HEK293T (cell line): ENCODE data around the gene EVA1C.

Experiments used
- CTCF ChIA-PET: fragments of 350-600 bp; formaldehyde crosslinking; extraction: SDS; loops from one replicate; lab custom pipeline; 2021; ENCODE audit warnings: antibody characterized with exemption, inconsistent platforms; lab: Yijun Ruan, JAX
- POLR2A ChIA-PET: fragments of 350-600 bp; formaldehyde crosslinking; extraction: SDS; loops from one replicate; lab custom pipeline; 2020; ENCODE audit warnings: antibody characterized with exemption, inconsistent platforms; lab: Yijun Ruan, JAX
- DNase-seq: peaks from one replicate; pipeline ENCODE4 v3.0.0; 2012; ENCODE audit warnings: mixed read lengths; ENCODE audit errors: extremely low spot score
- ARNT ChIP-seq: fragments of 450-650 bp; IDR thresholded peaks from 2 replicates; pipeline ENCODE4 v1.6.1; 2017; ENCODE audit warnings: mild to moderate bottlenecking
- BHLHE40 ChIP-seq: fragments of 450-650 bp; IDR thresholded peaks from 2 replicates; pipeline ENCODE4 v1.6.1; 2016; ENCODE audit warnings: mild to moderate bottlenecking, moderate library complexity, borderline replicate concordance
- CTBP1 ChIP-seq: fragments of 450-650 bp; IDR thresholded peaks from 2 replicates; pipeline ENCODE4 v1.6.1; 2016; ENCODE audit warnings: borderline replicate concordance
- FOXA1 ChIP-seq: fragments of 450-650 bp; IDR thresholded peaks from 2 replicates; pipeline ENCODE4 v1.6.1; 2016; ENCODE audit warnings: mild to moderate bottlenecking
- FOXK2 ChIP-seq: fragments of 450-650 bp; IDR thresholded peaks from 2 replicates; pipeline ENCODE4 v1.6.1; 2016; ENCODE audit warnings: mild to moderate bottlenecking
- FOXM1 ChIP-seq: fragments of 450-650 bp; IDR thresholded peaks from 2 replicates; pipeline ENCODE4 v1.6.1; 2017; ENCODE audit warnings: mild to moderate bottlenecking, borderline replicate concordance
- HDGF ChIP-seq: fragments of 450-650 bp; IDR thresholded peaks from 2 replicates; pipeline ENCODE4 v1.6.1; 2017; ENCODE audit warnings: antibody characterized with exemption, borderline replicate concordance
- L3MBTL2 ChIP-seq: fragments of 450-650 bp; conservative IDR thresholded peaks from 2 replicates; pipeline ENCODE4 v1.6.1; 2016; ENCODE audit warnings: mild to moderate bottlenecking
- LEF1 ChIP-seq: fragments of 450-650 bp; IDR thresholded peaks from 2 replicates; pipeline ENCODE4 v1.6.1; 2017; ENCODE audit warnings: mild to moderate bottlenecking, borderline replicate concordance
- NFRKB ChIP-seq: fragments of 450-650 bp; IDR thresholded peaks from 2 replicates; pipeline ENCODE4 v1.6.1; 2016; ENCODE audit warnings: mild to moderate bottlenecking, moderate library complexity
- SP1 ChIP-seq: fragments of 450-650 bp; IDR thresholded peaks from 2 replicates; pipeline ENCODE4 v1.6.1; 2017
- SUZ12 ChIP-seq: fragments of 450-650 bp; IDR thresholded peaks from 2 replicates; pipeline ENCODE4 v1.6.1; 2016; ENCODE audit warnings: mild to moderate bottlenecking
- TARDBP ChIP-seq: fragments of 450-650 bp; IDR thresholded peaks from 2 replicates; pipeline ENCODE4 v1.6.1; 2016
- ZNF384 ChIP-seq: fragments of 450-650 bp; IDR thresholded peaks from 2 replicates; pipeline ENCODE4 v1.6.1; 2016
- TF ChIP-seq, protein P1 (sequence below): fragments of 450-650 bp; IDR thresholded peaks from 2 replicates; pipeline ENCODE4 v1.6.1; 2016

EVA1C gene

DNA sequence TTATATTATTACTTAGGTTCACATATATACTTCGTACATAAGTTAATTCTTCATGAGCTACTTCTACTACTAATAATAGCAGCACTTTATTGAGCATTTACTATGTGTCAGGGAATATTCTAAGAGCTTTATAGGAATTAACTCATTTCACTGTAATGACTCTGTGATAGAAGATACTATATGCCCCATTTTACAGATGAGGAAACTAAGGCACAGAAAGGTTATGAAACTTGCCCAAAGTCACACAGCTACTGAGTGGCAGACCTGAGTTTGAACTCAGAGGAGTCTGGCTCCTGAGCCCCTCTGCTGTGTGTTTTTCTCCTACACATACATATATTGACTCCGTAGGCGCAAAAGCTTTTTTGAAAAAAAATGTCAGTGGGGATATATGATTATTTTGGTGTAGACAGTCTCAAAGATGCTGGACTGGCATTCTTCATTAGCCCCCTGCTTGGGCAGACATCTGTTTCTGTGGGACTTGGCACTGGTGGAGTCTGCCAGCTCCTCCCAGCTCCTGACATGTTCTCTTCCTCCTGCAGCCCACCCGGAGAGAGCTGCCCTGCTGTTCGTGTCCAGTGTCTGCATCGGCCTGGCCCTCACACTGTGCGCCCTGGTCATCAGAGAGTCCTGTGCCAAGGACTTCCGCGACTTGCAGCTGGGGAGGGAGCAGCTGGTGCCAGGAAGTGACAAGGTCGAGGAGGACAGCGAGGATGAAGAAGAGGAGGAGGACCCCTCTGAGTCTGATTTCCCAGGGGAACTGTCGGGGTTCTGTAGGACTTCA lies 102.0 kb downstream of the EVA1C start:
- TF ChIP-seq ZNF384 (no peak), BHLHE40 (no peak)
- TF ChIP-seq, protein P1, sequence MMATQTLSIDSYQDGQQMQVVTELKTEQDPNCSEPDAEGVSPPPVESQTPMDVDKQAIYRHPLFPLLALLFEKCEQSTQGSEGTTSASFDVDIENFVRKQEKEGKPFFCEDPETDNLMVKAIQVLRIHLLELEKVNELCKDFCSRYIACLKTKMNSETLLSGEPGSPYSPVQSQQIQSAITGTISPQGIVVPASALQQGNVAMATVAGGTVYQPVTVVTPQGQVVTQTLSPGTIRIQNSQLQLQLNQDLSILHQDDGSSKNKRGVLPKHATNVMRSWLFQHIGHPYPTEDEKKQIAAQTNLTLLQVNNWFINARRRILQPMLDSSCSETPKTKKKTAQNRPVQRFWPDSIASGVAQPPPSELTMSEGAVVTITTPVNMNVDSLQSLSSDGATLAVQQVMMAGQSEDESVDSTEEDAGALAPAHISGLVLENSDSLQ = no peak
- ChIA-PET POLR2A (no interaction called here), CTCF (no interaction called here)
- no peak for DNase-seq

DNA sequence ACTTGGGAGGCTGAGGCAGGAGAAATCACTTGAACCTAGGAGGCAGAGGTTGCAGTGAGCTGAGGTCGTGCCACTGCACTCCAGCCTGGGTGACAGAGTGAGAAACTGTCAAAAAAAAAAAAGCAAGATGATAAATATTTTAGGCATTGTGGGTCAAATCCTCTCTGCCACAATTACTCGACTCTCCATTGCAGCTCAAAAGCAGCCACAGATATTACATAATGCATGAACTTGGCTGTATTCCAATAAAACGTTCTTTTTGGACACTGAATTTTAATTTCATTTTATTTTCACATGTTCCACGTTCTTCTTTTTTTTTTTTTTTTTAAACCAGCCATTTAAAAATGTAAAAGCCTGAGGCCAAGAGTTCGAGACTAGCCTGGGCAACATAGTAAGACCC lies 103.4 kb downstream of the EVA1C start:
- no peak for DNase-seq
- POLR2A ChIA-PET = no interaction called here
- no peak for TF ChIP-seq SUZ12
- TF ChIP-seq CTBP1 = no peak
- TF ChIP-seq ZNF384 = no peak
- TF ChIP-seq BHLHE40 = no peak
- no peak for TF ChIP-seq TARDBP
- no peak for TF ChIP-seq ARNT
- no peak for TF ChIP-seq SP1
- TF ChIP-seq, protein P1 = no peak
- TF ChIP-seq FOXK2 = no peak
- TF ChIP-seq HDGF = no peak
- no peak for TF ChIP-seq FOXA1
- TF ChIP-seq NFRKB = no peak
- no peak for TF ChIP-seq LEF1
- no peak for TF ChIP-seq L3MBTL2
- CTCF ChIA-PET = no interaction called here

DNA sequence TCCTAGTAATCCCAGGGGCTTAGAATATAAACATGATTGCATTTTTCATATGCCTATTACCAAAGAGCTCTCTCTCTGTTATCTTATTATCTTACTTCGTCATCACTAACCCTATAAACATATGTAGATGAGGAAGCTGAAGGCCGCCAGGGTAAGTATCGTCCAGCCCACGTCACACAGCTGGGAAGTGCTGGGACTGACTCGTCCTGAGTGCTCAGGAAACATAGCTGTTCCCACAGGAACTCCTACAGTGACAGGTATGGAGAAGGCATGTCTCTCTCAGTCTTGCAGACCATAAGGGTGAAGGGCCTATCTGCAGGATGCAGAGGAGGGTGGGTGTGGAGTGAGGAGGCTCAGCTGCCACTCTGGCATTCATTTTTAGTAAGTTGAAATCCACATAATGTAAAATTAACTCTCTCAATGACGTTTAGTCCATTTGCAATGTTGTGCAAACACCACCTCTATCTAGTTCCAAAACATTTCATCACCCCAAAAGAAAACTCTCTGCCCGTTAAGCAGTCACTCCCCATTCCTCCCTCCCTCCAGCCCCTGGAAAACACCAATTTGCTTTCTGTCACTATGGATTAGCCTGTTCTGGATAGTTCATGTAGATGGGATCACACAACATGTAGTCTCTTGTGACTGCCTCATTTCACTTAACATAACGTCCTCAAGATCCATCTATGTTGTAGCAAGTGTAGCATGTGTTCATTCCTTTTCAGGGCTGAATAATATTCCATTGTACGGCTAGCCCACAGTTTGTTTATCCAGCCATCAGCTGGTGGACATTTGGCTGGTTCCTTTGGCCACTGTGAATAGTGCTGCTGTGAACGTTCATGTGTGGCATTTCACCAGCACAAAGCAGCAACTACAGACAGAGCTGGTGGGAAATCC lies 104.5 kb downstream of the EVA1C start:
- CTCF ChIA-PET = no interaction called here

DNA sequence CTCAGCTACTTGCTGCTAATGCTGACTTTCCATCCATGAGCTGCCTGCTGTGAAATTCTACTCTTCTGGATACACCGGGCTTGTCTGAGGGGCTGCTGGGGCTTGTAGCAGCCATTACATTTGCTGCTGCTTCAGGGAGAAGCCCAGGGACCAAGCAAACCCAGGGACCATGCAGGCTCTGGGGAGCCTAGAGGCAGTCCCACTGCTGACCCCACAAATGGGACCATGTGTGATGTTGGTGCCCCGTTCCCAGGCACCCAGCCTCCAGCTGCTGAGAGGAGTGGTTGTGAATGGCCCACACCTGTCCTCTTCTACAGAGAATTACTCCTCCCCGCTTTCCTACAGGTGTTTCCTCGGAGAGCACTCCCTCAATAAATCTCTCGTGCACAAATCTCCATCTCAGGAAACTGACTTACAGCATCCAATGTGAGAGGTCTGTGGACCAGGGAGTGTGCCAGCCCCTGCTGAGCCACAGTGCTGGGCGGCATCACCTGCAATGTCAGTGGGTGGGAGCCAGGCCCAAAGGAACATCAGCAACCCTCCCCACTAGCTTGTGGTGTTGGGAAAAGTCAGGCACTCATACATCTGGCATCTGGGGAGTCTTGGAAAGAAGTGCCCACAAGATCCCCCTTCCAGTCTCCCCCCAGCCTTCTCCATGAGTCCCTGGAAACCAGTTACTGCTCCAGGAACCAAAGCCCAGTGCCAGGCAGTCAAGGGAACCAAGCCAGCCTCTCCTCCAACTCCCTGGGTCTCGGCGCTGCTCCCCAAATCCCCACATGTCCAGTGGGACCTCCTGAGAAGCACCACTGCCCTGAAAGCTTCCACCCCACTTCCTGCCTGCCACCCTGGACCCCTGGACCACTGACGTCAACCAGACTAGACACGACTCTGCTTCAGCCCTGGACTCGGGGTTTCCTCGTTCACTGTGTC lies 107.7 kb downstream of the EVA1C start:
- ChIA-PET POLR2A (no interaction called here), CTCF (no interaction called here)
- no peak for DNase-seq
- TF ChIP-seq FOXA1 (no peak), BHLHE40 (no peak), L3MBTL2 (no peak), ZNF384 (no peak), FOXM1 (no peak), CTBP1 (no peak)

More for the DNA sequence above, 104.5 kb downstream of the EVA1C start:
- TF ChIP-seq ARNT (no peak), ZNF384 (no peak), SP1 (no peak), FOXM1 (no peak), L3MBTL2 (no peak), CTBP1 (no peak), FOXA1 (no peak)
- TF ChIP-seq, protein P1 = no peak
- DNase-seq = no peak
- POLR2A ChIA-PET = no interaction called here

DNA sequence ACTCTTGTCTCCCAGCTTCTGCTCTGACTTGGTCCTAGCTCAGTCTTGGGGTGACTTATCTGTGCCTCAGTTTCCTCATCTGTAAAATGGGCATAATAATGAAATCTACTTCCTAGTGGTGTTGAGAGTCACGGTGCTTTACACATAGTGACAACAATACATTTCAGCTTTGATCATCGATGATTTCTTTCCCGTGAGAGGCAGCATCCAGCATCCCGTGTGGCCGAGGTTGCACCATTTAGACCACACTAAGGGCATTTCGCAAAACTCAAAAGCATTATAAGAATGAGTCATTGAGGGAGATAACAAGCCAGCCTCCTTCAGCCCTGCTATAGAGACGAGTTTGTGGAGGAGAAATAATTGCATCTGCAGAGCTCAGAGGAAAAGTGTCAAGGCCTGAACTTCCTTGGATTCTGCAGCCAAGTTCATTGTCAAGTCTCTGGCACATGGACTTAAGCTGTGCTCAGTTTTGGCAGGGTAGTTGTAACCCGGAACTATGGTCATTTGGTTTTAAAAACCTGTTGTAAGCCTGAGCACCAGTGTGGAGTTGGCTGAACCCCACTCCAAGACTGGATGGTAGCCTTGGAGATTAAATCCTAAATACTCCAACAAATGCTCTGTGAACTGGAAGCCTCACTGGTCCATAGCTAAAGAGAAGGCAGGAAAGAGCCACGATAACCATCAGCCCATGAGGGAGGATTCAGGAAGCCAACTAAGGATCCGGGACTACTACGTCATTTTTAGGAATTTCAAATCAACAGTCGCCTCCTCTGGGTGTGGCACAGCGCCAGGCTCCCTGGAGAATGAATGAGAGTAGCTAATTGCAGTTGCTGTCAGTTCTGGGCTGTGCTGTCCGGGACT lies 108.6 kb downstream of the EVA1C start:
- DNase-seq = no peak
- ChIA-PET CTCF (no interaction called here), POLR2A (no interaction called here)
- no peak for TF ChIP-seq FOXM1
- TF ChIP-seq FOXA1 = no peak
- TF ChIP-seq SP1 = no peak
- no peak for TF ChIP-seq NFRKB
